ENCODE results near the gene SYT12.

The SYT12 gene

GRCh38 chr11:66976028-66976467 is 46.9 kb upstream of the SYT12 start:
- H3K4me1 ChIP-seq (ENCODE audit: insufficient read depth, poor library complexity, severe bottlenecking), result peaks cover 20% of the 10 kb centered on the region
- ATAC-seq (ENCODE audit: low read depth) (0 out of 3 replicates have a peak, but pooled peaks have one; percentile 39), DNase-seq (ENCODE audit: low spot score) (no peak)
- TF ChIP-seq, protein P1, sequence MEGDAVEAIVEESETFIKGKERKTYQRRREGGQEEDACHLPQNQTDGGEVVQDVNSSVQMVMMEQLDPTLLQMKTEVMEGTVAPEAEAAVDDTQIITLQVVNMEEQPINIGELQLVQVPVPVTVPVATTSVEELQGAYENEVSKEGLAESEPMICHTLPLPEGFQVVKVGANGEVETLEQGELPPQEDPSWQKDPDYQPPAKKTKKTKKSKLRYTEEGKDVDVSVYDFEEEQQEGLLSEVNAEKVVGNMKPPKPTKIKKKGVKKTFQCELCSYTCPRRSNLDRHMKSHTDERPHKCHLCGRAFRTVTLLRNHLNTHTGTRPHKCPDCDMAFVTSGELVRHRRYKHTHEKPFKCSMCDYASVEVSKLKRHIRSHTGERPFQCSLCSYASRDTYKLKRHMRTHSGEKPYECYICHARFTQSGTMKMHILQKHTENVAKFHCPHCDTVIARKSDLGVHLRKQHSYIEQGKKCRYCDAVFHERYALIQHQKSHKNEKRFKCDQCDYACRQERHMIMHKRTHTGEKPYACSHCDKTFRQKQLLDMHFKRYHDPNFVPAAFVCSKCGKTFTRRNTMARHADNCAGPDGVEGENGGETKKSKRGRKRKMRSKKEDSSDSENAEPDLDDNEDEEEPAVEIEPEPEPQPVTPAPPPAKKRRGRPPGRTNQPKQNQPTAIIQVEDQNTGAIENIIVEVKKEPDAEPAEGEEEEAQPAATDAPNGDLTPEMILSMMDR (IDR thresholded peaks at IDR 0.05; ENCODE audit: poor library complexity, severe bottlenecking), result peak; percentile 72
- H3K9me3 ChIP-seq (ENCODE audit: severe bottlenecking), result peaks cover 5% of the 10 kb centered on the region
- H3K27me3 ChIP-seq (ENCODE audit: insufficient read depth, poor library complexity, severe bottlenecking), result no peaks in the 10 kb centered on the region
- H3K36me3 ChIP-seq (ENCODE audit: low read depth), result no peaks in the 10 kb centered on the region
- no peak overlapping the region for H3K27ac ChIP-seq (ENCODE audit: poor library complexity, severe bottlenecking)
- H3K4me3 ChIP-seq (ENCODE audit: severe bottlenecking), result no peak overlapping the region

DNA sequence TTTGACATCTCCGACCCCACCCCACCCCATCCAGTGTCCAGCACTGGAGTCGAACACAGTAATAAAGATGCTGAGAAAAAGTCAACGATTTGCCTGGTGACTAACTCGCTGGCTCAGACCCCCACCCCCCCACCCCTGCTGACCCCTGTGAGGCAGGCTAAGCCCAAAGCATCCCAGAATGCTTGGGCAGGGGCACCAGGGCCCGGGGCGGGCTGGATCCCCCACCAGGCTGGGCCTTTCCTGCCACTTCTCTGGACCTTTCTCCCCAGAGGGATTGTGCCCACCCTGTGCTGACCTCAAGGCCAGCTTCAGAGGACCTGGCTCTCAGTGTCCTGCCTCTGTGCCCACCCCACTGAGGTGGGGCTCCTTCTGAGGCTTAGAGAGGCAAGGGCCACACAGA is 46.0 kb upstream of the SYT12 start:
- Histone ChIP-seq H3K27ac (ENCODE audit: poor library complexity, severe bottlenecking) (no peak overlapping the region), H3K4me1 (ENCODE audit: insufficient read depth, poor library complexity, severe bottlenecking) (peaks cover 11% of the 10 kb centered on the region), H3K9me3 (ENCODE audit: severe bottlenecking) (peaks cover 5% of the 10 kb centered on the region), H3K36me3 (ENCODE audit: low read depth) (no peaks in the 10 kb centered on the region), H3K27me3 (ENCODE audit: insufficient read depth, poor library complexity, severe bottlenecking) (no peaks in the 10 kb centered on the region), H3K4me3 (ENCODE audit: severe bottlenecking) (no peak overlapping the region)
- TF ChIP-seq, protein P1 (IDR thresholded peaks at IDR 0.05; ENCODE audit: poor library complexity, severe bottlenecking), result no peak
- ATAC-seq (ENCODE audit: low read depth), result no peak
- DNase-seq (ENCODE audit: low spot score), result no peak

DNA sequence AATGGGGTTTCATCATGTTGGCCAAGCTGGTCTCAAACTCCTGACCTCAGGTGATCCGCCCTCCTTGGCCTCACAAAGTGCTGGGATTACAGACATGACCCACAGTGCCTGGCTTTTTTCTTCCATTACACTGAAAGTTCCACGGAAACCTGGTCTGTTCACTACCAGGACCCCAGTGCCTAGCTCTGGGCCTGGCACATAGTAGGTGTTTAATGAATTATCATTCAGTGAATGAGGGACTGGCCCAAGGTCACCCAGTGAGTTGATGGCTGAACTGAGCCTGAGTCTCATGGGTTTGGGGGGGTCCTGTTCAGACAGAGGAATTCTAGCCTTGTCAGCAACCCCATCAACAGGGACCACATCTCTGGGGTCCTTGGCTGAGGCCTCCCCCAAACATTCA is 44.7 kb upstream of the SYT12 start:
- DNase-seq (ENCODE audit: low spot score) (no peak), ATAC-seq (ENCODE audit: low read depth) (no peak)
- TF ChIP-seq, protein P1 (IDR thresholded peaks at IDR 0.05; ENCODE audit: poor library complexity, severe bottlenecking), result no peak
- Histone ChIP-seq H3K9me3 (ENCODE audit: severe bottlenecking) (peaks cover 5% of the 10 kb centered on the region), H3K4me1 (ENCODE audit: insufficient read depth, poor library complexity, severe bottlenecking) (peaks cover 13% of the 10 kb centered on the region), H3K27ac (ENCODE audit: poor library complexity, severe bottlenecking) (no peak overlapping the region), H3K27me3 (ENCODE audit: insufficient read depth, poor library complexity, severe bottlenecking) (no peaks in the 10 kb centered on the region), H3K4me3 (ENCODE audit: severe bottlenecking) (no peak overlapping the region), H3K36me3 (ENCODE audit: low read depth) (no peaks in the 10 kb centered on the region)

GRCh38 chr11:66978717-66979116 is 44.2 kb upstream of the SYT12 start:
- no peaks in the 10 kb centered on the region for H3K36me3 ChIP-seq (ENCODE audit: low read depth)
- no peaks in the 10 kb centered on the region for H3K27me3 ChIP-seq (ENCODE audit: insufficient read depth, poor library complexity, severe bottlenecking)
- DNase-seq (ENCODE audit: low spot score), result no peak
- peaks cover 5% of the 10 kb centered on the region for H3K9me3 ChIP-seq (ENCODE audit: severe bottlenecking)
- TF ChIP-seq, protein P1 (IDR thresholded peaks at IDR 0.05; ENCODE audit: poor library complexity, severe bottlenecking), result no peak
- no peak overlapping the region for H3K4me3 ChIP-seq (ENCODE audit: severe bottlenecking)
- no peak for ATAC-seq (ENCODE audit: low read depth)
- H3K27ac ChIP-seq (ENCODE audit: poor library complexity, severe bottlenecking), result no peak overlapping the region
- H3K4me1 ChIP-seq (ENCODE audit: insufficient read depth, poor library complexity, severe bottlenecking), result peaks cover 15% of the 10 kb centered on the region

- ATAC-seq (ENCODE audit: low read depth), result no peak
- peaks cover 17% of the 10 kb centered on the region for H3K4me1 ChIP-seq (ENCODE audit: insufficient read depth, poor library complexity, severe bottlenecking)
- H3K27me3 ChIP-seq (ENCODE audit: insufficient read depth, poor library complexity, severe bottlenecking), result no peaks in the 10 kb centered on the region
- no peak for DNase-seq (ENCODE audit: low spot score)
- no peak overlapping the region for H3K27ac ChIP-seq (ENCODE audit: poor library complexity, severe bottlenecking)
- peaks cover 5% of the 10 kb centered on the region for H3K9me3 ChIP-seq (ENCODE audit: severe bottlenecking)
- H3K36me3 ChIP-seq (ENCODE audit: low read depth), result no peaks in the 10 kb centered on the region
- TF ChIP-seq, protein P1 (IDR thresholded peaks at IDR 0.05; ENCODE audit: poor library complexity, severe bottlenecking), result no peak
- H3K4me3 ChIP-seq (ENCODE audit: severe bottlenecking), result no peak overlapping the region
These were observed 43.5 kb upstream of the SYT12 start for GRCh38 chr11:66979336-66979980.

Data from RWPE2 (cell line).